Measurements from ENCODE around the gene TK2.

- TF ChIP-seq, protein P1, sequence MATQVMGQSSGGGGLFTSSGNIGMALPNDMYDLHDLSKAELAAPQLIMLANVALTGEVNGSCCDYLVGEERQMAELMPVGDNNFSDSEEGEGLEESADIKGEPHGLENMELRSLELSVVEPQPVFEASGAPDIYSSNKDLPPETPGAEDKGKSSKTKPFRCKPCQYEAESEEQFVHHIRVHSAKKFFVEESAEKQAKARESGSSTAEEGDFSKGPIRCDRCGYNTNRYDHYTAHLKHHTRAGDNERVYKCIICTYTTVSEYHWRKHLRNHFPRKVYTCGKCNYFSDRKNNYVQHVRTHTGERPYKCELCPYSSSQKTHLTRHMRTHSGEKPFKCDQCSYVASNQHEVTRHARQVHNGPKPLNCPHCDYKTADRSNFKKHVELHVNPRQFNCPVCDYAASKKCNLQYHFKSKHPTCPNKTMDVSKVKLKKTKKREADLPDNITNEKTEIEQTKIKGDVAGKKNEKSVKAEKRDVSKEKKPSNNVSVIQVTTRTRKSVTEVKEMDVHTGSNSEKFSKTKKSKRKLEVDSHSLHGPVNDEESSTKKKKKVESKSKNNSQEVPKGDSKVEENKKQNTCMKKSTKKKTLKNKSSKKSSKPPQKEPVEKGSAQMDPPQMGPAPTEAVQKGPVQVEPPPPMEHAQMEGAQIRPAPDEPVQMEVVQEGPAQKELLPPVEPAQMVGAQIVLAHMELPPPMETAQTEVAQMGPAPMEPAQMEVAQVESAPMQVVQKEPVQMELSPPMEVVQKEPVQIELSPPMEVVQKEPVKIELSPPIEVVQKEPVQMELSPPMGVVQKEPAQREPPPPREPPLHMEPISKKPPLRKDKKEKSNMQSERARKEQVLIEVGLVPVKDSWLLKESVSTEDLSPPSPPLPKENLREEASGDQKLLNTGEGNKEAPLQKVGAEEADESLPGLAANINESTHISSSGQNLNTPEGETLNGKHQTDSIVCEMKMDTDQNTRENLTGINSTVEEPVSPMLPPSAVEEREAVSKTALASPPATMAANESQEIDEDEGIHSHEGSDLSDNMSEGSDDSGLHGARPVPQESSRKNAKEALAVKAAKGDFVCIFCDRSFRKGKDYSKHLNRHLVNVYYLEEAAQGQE (IDR thresholded peaks at IDR 0.05; ENCODE audit: low read depth), result no peak
- TF ChIP-seq EGR1 (IDR thresholded peaks at IDR 0.05), result no peak
- TF ChIP-seq CEBPB (IDR thresholded peaks at IDR 0.05), result no peak
- TF ChIP-seq, protein P2, sequence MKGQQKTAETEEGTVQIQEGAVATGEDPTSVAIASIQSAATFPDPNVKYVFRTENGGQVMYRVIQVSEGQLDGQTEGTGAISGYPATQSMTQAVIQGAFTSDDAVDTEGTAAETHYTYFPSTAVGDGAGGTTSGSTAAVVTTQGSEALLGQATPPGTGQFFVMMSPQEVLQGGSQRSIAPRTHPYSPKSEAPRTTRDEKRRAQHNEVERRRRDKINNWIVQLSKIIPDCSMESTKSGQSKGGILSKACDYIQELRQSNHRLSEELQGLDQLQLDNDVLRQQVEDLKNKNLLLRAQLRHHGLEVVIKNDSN (IDR thresholded peaks at IDR 0.05), result no peak
- no peak for TF ChIP-seq CREB1 (IDR thresholded peaks at IDR 0.05; ENCODE audit: low read depth)
- no peak for TF ChIP-seq YY1 (IDR thresholded peaks at IDR 0.05; ENCODE audit: low read depth)
Observed at GRCh38 chr16:66476328-66477027, 73.4 kb downstream of the TK2 start.

All from Ishikawa (cell line).